Activated CD4-positive, CD25-positive, alpha-beta regulatory T cell treated with anti-CD3 and anti-CD28 coated beads, Interleukin-2, amount 50 U/mL, for 72 hours (primary cell): Measurements from ENCODE around the gene GAK.

Experiments used
- DNase-seq: peaks from one replicate; pipeline ENCODE4 v3.0.0; 2021

The GAK gene

DNA sequence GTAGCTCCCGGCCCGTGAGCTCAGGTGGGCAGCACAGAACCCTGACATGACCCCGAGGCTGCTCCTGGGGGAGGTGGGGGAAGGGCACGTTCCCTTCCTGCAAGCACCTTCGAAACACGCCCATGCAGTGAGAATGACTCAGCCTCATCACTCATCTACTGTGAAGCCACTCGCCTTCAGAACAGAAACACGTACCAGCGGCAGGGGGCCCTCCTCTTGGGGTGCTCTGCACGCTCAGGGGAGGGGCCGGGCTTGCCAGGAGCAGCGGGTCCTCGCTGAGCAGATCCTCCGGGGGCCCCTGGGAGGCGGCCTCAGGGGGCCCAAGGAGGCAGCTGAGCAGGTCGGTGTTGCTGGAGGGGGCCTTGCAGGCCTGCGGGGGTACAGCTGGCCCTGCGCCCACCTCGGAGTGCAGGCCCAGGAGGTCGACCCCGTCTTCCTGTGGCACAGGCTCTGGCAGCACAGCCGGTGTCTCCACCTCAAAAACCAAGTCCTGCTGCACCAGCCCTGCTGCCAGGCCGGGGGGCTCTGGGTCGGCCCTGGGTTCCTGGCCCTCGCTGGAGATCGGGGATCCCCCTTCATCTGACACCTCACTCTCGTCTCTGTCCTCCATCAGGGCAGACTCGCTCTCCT lies 65.2 kb downstream of the GAK start:
- DNase-seq, result no peak

DNA sequence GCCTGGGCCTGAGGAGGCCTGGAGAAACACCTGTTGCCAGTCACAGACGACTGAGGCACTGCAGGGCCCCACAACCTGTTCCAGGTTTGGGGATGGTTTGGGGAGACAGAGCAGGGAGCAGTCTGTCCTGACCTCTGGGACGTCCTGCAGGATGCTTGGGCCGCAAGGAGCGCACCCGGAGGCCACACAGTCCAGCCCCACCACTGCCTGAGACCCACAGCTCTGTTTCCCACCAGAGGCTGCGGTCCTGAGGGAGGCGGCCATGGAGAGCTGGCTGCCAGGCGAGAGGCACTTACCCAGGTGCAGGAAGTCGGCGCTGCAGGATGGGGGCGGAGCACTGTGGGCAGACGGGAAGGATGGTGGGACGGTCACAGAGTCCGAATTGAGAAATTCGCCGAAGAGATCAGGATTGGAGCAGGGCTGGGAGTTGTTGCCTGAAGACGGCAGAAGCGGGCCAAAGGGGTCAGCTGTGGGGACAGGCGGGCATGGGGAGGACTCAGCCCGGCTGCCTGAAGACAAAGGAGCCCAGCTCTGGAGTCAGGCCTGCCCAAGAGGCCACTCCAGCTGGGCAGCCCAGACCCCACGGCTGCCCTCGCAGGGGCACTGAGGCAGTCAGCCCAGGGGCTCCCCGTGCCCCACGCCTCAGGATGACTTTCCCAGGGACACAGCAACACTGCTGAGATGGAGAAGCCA lies 65.9 kb downstream of the GAK start:
- no peak for DNase-seq

DNA sequence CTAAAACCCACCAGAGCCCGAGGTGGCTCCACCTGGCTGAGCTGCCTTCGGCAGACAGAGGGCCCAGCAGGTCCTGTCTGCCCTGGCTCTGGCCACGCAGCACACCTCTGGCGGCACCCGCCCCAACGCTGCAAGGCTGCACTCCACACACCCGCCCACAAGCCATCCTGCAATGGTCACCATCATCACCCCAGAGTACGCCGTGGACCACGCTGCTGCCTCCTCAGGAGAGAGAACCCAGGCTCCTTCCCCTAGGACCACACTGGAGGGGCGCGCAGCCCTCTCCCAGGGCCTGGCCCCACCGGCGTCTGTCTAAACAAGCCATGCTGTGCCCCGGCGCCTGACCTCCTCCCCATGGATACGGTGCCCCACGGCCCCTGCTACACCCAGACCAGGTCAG lies 66.5 kb downstream of the GAK start:
- DNase-seq, result no peak

DNA sequence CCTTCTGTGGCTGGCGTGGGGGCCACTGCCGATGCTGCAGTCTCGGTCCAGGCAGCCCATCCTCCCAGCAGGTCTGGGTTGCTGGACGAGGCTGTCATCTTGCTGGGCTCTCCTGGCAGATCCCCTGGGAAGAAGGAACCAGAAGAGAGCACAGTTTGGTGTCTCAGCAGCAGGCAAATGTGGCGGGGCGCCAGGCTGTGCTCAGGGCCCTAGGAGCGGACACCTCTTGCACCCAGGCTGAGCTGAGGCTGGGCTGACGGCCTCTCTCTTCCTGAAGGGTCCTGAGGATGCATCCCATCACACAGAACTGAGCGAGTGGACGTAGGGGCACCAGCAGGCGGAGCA lies 67.0 kb downstream of the GAK start:
- DNase-seq, result no peak

DNA sequence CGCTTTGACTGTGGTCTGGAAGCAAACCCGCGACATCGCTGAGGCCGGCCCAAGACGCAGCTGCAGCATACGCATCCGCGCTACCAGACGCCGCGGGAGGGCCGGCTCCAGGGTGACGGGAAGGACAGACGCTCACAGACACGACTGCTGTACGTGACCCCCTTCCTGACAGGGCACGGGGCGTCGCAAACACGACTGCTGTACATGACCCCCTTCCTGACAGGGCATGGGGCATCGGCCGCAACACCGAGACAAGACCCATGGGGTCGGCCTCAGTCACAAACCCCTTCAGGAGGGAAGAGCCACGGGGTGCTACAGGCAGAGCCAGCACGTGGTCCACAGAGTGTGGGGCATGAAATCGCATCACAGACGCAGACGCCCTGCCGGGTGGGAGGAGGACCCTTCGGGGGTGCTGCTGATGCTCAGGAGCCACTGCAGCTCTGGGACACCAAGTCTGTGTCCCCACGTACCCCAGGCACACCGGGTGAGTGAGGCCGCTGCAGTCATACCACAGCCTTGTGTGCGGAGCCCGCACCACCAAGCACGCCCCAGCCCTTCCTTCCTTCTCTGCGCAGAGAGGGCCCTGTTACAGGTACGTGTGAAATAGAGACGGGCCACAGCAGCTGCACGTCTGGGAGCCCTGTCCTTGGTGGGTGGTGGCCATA lies 67.5 kb downstream of the GAK start:
- DNase-seq, result no peak

DNA sequence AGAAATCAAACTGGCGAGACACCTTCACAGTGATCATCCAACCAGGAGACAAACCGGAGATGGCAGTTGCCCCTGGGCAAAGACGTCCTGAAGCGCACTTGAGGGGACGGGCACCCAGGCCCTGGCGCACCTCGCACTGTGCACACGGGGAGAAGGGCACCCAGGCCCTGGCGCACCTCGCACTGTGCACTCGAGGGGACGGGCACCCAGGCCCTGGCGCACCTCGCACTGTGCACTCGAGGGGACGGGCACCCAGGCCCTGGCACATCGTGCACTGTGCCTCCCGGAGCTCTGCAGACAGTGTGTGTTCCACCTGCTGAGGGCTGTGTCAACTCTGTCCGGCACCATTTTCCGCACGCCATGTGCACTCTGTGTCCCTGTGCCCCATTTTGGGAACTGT lies 71.6 kb downstream of the GAK start:
- no peak for DNase-seq

DNA sequence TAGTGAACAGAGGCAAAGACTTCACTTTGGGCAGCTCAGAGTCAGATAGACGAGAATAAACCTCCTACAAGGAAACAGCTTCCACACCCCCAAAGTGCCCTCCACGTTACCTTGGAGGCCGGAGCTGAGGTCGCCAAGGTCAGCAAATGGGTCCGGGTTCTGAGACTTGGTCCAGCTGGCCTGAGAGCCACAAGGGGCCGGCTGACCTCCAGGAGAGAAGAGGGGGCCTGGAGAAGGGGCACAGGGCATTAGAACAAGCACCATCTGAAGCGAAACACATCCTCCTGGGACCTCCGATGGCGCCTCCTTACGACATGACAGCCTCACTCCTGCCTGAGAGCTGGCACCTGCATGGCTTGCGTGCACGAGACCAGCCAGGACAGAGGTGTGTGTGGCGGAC lies 72.6 kb downstream of the GAK start:
- DNase-seq, result no peak

DNA sequence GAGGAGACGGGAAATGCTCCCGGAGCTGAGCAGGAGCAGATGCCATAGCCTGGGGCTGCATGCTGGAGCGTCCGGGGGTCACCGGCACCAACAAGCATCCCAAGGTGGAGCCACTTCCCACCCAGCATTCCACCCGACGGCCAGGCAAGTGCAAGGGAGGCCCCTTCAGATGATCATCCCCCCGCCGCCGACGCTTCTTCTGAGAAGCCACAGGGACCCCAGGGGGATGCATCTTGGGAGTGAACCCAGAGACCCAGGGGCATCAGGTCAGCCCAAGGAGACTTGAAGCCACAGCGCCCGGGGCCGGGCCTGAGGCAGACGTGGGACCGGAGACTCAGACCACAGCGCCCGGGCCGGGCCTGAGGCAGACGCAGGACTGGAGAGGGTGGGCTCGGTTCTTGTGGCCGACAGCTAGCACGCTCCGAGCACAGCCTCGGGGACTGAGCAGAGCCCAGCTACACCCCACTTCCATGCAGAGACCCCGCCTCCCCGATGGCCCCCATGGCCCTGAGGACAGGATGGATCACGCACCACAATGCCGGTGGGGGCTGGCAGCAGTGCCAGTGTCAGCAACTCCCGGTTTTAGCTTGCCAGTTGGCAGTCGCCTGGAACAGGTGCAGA lies 73.2 kb downstream of the GAK start:
- DNase-seq, result no peak

DNA sequence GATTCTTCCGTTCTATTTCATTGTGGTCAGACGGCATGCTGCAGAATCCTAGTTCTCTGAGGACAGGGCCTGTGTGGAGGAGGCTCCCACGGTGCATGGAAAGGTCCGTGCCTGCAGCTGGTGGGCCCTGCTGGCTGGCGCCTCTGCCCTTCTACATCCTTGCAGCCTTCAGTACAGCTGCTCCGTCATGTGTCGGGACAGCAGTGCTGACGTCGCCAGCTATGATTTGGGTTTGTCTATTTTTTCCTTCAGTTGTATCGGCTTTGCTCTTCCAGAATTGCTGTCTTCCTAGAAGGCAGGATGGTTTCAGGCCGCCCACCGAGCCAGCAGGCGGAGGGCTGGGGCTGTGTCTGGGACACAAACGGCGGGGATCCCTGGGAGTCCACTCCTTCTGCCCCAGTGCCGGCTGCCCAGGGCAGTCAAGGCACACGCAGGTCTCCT lies 74.1 kb downstream of the GAK start:
- no peak for DNase-seq

DNA sequence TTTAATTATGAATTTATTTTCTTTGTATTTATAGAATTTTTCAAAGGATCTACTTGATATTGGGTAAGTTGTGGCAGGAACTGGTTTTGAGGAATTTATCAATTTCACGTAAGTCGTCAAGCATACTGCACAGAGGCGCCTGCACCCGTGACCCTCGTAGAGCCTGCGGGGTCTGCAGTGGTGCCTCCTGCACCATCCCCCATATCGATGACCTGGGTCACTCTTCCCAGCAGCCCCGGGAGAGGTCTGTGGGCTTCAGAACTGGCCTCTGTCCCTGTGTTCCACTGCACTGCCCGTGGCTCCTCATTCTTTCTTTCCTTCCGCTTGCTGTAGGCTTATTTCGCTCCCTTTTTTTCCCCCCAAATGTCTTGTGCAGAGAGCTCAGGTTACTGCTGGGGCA lies 74.7 kb downstream of the GAK start:
- no peak for DNase-seq

DNA sequence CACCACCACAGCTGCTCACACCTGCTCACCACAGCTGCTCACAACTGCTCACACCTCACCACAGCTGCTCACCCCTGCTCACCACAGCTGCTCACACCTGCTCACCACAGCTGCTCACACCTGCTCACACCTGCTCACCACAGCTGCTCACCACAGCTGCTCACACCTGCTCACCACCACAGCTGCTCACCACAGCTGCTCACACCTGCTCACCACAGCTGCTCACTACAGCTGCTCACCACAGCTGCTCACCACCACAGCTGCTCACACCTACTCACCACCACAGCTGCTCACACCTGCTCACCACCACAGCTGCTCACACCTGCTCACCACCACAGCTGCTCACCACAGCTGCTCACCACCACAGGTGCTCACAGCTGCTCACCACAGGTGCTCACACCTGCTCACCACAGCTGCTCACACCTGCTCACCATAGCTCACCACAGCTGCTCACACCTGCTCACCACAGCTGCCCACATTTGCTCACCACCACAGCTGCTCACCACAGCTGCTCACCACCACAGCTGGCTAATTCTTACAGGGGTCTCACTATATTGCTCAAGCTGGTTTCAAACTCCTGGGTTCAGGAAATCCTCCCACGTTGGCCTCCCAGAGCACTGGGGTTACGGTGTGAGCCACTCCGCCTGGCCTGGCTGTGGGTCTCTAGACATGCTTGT lies 75.8 kb downstream of the GAK start:
- no peak for DNase-seq

DNA sequence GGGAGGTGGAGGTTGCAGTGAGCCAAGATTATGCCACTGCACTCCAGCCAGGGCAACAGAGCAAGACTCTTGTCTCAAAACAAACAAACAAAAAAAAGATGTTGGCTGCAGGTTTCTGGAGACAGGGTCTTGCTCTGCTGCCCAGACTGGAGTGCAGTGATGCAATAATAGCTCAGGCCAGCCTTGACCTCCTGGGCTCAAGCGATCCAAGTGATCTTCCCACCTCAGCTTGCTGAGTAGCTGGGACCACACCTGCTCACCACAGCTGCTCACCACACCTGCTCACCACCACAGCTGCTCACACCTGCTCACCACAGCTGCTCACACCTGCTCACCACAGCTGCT lies 76.3 kb downstream of the GAK start:
- DNase-seq, result no peak

DNA sequence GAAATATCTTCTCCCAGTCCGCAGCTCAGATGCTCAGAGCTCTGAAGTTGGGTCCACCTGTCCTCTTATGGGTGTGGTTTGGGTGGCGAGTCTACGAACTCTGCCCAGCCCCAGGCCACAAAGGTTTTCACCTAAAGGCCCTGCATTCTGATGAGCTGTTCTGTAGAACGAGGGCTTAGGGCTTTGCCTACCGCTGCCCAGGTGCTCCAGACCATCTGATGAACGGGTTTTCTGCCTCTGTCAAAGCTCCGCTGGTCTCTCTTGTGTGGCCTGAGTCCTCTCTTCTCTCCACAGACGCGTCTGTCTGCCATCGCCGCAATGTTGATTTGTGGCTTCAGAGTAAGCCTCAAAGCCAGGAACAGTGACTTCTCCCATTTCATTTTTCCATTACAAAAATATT lies 77.8 kb downstream of the GAK start:
- DNase-seq, result no peak

DNA sequence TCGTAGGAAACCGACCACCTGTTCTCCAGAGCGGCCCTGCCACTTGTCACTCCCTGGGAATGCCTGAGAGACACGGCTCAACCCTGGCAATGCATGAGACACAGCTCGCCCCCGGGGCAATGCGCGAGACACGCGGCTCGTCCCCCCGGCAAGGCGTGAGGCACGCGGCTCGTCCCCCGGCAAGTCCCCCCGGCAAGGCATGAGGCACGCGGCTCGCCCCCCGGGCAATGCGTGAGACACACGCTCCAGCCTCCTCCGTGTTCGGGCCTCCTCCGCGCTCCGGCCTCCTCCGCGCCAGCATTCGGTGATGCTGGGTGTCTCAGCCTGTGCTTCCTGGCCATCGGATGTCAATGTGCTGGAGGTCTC lies 78.7 kb downstream of the GAK start:
- no peak for DNase-seq

DNA sequence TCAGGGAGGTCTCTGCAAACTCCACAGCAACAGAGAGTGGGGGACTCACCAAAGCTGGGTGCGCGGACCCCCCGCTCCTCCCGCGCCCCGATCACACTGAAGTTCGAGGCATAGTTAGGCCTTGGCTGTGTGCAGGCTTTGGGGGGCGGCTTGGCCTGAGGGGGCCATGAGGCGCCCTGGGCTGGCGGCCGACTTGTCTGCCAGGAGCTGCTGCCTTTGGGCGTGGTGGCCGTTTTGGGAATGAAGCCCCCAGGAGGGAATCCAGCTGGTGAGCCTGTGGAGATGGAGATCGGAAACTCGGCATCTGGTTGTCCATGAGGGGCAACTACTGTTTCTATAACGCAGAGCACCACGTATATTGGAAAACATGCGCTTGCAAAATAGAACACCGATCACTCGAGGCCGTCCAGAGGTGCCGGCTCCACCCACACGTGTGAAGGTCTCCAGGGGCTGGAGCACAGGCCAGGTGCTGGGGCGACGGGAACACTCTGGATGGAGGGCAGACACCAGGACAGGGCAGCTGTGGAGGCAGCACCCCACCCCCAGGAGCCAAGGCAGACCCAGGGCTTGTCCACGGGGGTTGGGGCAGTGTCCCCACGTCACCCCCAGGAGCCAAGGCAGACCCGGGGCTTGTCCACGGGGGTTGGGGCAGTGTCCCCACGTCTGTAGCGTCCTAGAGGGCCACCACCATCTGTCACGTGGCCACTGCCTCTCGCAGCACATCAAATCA lies 80.2 kb downstream of the GAK start:
- DNase-seq, result no peak

DNA sequence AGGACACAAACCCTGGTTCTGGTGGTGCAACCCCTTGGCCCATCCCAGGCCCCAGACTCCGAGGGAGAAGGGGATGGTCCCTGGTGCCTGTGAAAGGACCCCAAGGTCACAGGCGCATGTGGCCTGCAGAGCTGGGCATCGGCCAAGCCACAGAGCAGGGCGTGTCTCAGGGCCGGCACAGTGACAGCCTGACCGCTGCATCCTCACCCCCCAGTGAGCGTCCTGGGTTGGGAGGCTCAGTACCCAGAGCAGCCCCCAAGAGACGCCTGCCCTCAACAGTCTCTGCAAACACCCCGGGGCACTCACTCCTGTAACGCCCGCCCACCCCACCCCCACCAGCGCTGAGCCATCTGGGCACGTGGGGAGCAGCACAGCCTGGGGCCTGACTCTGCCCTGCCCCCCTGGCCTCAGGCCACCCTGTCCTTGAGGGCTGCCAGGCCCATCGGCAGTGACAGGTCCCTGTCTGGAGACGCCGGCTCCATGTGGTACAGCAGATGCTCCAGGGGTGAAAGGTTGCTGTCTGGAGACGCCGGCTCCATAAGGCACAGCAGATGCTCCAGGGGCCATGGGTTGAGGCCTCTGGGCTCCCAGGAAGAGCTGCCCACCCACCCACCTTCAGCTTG lies 81.7 kb downstream of the GAK start:
- no peak for DNase-seq

DNA sequence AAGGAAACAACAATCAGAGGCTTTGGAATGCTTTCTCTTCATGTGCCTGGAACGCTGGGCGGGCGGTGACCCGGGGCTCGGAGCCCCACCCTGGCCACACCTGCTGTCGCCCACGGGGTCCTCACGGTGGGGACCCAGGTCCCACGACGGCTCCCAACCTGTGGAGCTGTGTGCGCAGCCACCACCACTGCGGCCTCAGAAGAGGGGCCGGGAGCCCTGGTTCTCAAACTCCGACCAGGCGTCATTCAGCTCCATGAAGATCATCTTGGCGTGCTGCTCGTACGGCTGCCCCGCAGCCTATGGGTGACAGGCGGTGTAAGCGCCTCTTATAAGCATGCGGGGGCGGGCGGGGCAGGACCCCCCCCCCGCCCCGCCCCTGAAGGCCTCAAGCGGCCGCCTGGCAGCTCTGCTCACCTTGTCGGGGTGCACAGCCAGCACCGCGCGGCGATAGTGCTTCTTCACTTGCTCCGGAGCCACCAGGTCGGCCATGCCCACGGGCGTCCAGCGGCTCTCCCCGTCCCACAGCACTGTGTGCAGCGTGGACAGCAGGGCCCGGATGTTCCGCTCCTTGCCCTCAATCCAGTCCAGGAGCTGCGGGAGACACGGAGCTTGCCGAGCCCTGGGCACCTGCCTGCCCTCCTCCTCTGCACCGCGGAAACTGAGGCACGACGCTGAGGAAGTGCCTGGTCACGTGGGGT lies 82.5 kb downstream of the GAK start:
- no peak for DNase-seq

DNA sequence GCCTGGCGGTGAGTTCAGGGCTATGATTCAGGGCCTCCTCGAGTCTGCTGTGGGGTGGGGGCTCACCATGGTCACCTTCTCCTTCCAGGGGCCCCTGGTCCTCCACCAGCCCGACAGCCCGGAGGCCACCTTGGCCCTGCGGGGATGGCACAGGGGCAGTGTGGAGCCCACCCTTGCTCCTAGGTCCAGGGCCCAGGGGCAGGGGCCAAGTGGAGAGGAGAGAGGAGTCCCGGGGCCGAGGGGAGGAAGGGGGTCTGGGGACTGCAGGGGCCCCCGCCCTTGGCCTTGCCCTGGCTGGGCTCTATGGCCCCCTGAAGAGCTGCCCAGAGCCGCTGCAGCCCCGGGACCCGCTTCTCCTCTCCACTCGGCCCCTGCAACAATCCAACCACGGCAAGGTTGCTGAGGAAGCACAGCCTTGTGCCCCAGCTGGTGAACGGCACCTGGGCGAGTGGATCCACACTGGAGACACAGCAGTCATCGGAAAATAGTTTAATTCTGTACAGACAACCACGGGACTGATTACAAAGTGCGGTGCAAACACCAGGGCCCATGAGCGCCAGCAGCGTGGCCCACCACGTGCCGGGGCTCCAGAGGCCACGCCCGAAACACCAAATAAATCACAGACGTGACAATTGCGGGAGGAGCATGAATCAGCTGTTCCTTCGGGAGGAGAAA lies 83.2 kb downstream of the GAK start:
- DNase-seq, result no peak

DNA sequence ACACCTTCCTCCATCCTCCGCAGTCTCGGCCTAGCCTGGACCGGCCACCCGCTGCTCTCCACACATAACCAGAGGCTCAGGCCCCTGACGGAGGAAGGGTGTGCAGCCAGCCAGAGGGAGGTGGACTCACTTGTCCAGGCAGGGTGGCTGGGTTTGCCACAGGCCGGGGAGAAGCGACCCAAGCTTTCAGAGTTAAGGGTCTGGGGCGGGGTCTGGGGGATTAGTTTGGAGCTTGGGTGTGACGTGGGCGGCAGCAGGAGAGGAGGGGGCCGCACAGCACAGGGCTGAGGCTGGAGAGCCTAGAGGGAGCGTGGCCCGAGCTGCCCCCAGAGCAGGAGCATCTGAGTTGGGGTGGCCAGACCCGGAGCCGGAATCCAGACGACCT lies 83.8 kb downstream of the GAK start:
- DNase-seq, result no peak

DNA sequence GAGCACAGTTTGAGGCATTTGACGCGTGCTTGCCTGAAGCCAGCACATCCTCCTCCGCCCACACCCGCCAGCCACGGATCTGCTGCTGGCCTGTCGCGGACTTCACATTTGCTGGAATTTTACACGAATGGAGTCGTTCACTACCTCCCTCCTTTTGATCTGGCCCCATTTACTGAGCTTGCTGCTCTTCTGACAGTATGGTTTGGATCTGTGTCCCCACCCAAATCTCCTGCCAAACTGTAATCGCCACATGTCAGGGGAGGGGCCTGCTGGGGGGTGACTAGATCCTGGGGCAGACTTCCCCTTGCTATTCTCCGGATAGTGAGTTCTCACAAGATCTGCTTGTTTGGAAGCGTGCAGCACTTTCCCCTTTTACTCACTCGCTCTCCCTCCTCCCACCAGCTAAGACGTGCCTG lies 86.3 kb downstream of the GAK start:
- no peak for DNase-seq

DNA sequence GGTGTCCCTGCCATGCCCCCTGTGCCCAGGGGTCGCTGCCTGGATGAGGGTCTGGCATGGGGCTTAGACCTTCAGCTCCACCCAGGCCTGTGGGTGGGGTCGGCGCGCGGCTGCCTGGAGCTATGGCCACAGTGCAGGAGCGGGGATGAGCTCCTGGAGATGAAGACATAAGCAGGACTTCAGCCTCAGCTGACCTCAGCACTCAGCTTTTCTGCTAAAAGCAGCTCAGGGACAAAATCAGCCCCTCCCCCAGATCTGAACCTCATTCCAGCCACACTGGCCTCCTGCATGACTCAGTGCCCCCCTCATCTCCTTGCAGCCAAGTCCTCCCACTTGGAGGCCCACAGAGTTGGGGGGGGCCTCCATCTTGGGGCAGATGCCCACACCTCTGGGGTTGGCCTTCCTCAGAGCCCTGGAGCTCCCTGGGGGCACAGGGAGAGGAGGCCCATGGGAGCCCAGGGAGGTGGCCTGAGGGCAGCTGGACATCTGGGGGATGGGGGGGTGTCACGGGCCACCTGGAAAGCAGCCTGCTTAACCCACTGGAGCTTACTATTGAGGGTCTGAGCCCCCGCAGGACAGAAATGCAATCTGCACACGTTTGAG lies 86.8 kb downstream of the GAK start:
- DNase-seq, result no peak
